HFF-Myc (cell line): ENCODE results near the gene THSD7B.
A peak's percentile ranks its signal among the peaks of the same experiment; 100 is the strongest.

Experiments used
- DNase-seq: peaks from one replicate; pipeline ENCODE4 v3.0.0-alpha.2; 2011; ENCODE audit warnings: low read depth; ENCODE audit errors: extremely low read depth
- H3K4me3 ChIP-seq: replicated peaks from 2 replicates; pipeline ENCODE4 v1.5.1; 2011; ENCODE audit warnings: low read depth, mild to moderate bottlenecking, control low read depth, low read length
- CTCF ChIP-seq: IDR thresholded peaks from 2 replicates; pipeline ENCODE4 v1.5.1; 2012; ENCODE audit warnings: mild to moderate bottlenecking, low read depth, low read length, control low read depth; ENCODE audit errors: missing control alignments

Gene THSD7B

DNA sequence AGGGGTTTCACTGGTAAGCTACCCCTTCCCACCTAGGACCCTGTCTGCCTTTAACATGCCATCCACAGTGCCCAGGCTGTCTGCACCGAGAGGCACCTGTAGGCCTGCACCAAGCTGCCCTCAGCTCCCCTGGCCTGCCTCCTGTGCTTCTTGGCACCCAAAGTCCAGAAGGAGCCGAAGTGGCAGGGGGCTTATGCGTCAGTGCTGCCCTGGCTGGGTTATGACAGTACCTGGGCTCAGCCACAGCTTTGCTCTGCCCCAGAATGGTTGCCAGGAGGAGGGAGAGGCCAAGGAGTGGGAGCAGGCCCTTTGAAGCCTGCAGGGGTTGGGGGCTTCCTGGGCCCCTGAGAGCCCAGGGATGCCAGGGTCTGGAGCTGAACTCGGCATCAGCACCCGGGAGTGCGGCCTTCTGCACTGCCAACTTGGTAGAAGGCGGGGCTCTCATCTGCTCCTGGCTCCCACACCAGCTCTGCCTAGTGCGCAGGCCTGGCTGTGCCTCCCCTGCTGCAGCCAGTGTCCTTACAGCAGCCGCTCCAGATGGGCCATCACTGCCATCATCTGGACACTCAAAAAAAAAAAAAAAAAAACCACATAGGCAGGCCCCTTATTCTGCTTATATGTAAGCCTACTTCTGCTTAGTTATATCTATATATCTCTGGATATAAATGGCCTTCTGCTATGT, 155.4 kb downstream of the THSD7B start:
- no peak for TF ChIP-seq CTCF
- DNase-seq: no peak
- no peak overlapping the region for H3K4me3 ChIP-seq

DNA sequence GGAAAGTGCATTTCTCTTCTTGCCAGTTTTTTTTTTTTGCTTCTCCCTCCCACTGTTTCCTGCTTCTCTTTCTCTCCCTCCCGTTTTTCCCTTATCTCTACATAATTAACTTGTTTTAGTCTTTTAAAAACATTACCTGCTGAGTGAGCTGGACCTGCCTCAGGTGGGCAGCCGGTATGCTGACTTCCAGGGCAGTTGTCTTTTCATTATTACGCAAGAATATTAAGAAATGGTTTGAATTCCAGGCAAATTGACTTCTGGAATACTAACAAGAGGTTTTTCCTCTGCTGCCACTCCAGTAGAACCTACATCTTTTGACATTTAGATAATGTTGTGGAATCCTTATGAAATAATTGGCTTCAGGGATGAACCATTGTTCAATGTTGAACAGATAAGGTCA, 161.8 kb downstream of the THSD7B start:
- no peak overlapping the region for H3K4me3 ChIP-seq
- no peak for DNase-seq
- TF ChIP-seq CTCF: no peak

- no peak for DNase-seq
- TF ChIP-seq CTCF: no peak
- H3K4me3 ChIP-seq: no peak overlapping the region
Measured at GRCh38 chr2:136929531-136929930, 164.2 kb downstream of the THSD7B start.

- no peak for DNase-seq
- TF ChIP-seq CTCF: peak; percentile 43
- no peak overlapping the region for H3K4me3 ChIP-seq
Measured at GRCh38 chr2:136932700-136933099, 167.4 kb downstream of the THSD7B start.

GRCh38 chr2:136935119-136935518, 169.8 kb downstream of the THSD7B start:
- TF ChIP-seq CTCF: no peak
- no peak overlapping the region for H3K4me3 ChIP-seq
- no peak for DNase-seq

DNA sequence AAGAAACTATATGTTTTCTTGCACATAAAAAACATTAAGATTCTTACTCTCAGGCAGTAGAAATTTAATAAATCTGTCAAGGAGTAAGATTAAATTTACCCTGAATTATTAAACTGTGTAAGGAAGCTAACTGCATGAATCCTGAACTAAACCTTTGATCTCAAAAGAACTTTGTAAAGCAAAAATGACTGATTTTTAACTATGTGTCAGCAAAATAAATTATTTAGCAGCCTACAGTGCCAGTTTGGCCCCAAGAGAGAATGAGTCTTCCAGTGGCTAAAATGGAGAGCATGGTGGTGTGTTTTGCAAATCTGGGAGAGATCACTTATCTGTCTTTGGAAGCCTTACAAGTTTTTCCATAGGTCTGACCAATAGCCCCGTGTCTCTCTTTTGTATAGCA, 190.7 kb downstream of the THSD7B start:
- H3K4me3 ChIP-seq: no peak overlapping the region
- TF ChIP-seq CTCF: no peak
- no peak for DNase-seq

DNA sequence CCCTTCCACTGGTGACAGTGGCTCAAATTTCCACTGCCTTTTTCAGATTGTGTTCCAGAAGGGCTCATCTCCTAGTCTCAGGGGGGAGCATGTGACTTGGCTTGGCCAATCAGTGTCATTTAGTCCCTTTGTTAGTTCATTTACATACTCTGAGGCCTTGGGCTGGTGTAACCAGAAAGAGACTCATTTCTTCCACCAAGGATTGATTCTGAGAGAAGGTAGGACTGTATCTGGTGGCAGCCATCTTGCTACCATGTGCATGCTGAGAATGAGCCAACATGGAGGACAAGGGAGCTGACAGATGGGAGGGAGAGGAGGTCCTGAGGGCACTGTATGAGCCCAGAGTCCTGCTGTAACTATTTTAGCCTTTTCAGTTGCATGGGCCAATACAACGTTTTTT, 191.7 kb downstream of the THSD7B start:
- H3K4me3 ChIP-seq: no peak overlapping the region
- no peak for DNase-seq
- no peak for TF ChIP-seq CTCF
